Activated T-helper 1 cell treated with anti-CD3 and anti-CD28 coated beads, Interleukin-12 subunit alpha, Interleukin-12 subunit beta, Interleukin-2, Interleukin-4 antibody, amounts not matched to agents 30 ng/mL and 10 ng/mL and 1 ng/mL, durations not matched to agents 14 hours and 24 hours and 36 hours (primary cell): Measurements from ENCODE around the gene ALAS1. TPM values are rescaled to one million over a fixed set of nuclear protein-coding genes. Genes with fewer than 3 reads are reported as not detected.
"Not testable (repeated sequence)": the region's sequence is repeated elsewhere in the genome, so short reads cannot be mapped to it uniquely, and the experiment has no call there.

Experiments used
- DNase-seq: peaks from one replicate; pipeline ENCODE4 v3.0.0; 2021; ENCODE audit warnings: low spot score
- H3K27ac Mint-ChIP-seq: one replicate; pipeline ENCODE4 v1.8.0; 2021; ENCODE audit warnings: mild to moderate bottlenecking, mixed read lengths
- H3K27me3 Mint-ChIP-seq: one replicate; pipeline ENCODE4 v1.8.0; 2022; ENCODE audit warnings: mild to moderate bottlenecking, moderate library complexity, mixed read lengths; ENCODE audit not compliant: insufficient read depth
- H3K36me3 Mint-ChIP-seq: one replicate; pipeline ENCODE4 v1.8.0; 2021; ENCODE audit warnings: low read depth, mixed read lengths
- H3K4me1 Mint-ChIP-seq: one replicate; pipeline ENCODE4 v1.8.0; 2021; ENCODE audit warnings: low read depth, mixed read lengths
- H3K4me3 Mint-ChIP-seq: one replicate; pipeline ENCODE4 v1.8.0; 2021; ENCODE audit warnings: mild to moderate bottlenecking, moderate library complexity, mixed read lengths
- H3K9me3 Mint-ChIP-seq: one replicate; pipeline ENCODE4 v1.8.0; 2021; ENCODE audit warnings: mixed read lengths
- intact Hi-C: fragments of 100-400 bp; cut with micrococcal nuclease; formaldehyde crosslinking; loops from one replicate; pipeline ENCODE4 v1.15.1; 2024
- total RNA-seq: library from RNA; stranded (reverse); gene quantifications from 2 replicates; pipeline ENCODE4 v1.2.3, GENCODE V29; 2022

Gene ALAS1
- total RNA-seq, 1 donor from 2014 or later: 110 TPM

DNA sequence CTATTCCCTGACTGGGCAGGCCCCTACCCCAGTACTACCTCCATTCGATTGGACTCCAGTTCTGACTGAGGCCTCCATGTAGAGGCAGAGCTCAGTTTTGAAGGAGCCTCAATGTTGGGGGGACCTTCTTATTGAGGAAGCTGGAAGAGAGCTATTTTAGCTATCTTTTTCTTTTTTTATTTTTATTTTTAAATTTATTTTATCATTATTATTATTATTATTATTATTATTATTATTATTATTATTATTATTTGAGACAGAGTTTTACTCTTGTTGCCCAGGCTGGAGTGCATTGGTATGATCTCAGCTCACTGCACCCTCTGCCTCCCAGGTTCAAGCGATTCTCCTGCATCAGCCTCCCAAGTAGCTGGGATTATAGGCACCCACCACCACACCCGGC is 27.7 kb upstream of the ALAS1 start:
- H3K4me3 Mint-ChIP-seq, H3K4me1 Mint-ChIP-seq, H3K27ac Mint-ChIP-seq, DNase-seq, H3K36me3 Mint-ChIP-seq, intact Hi-C loops, H3K9me3 Mint-ChIP-seq: not testable (repeated sequence)
- peaks cover 10% of the 10 kb centered on the region for H3K27me3 Mint-ChIP-seq

DNA sequence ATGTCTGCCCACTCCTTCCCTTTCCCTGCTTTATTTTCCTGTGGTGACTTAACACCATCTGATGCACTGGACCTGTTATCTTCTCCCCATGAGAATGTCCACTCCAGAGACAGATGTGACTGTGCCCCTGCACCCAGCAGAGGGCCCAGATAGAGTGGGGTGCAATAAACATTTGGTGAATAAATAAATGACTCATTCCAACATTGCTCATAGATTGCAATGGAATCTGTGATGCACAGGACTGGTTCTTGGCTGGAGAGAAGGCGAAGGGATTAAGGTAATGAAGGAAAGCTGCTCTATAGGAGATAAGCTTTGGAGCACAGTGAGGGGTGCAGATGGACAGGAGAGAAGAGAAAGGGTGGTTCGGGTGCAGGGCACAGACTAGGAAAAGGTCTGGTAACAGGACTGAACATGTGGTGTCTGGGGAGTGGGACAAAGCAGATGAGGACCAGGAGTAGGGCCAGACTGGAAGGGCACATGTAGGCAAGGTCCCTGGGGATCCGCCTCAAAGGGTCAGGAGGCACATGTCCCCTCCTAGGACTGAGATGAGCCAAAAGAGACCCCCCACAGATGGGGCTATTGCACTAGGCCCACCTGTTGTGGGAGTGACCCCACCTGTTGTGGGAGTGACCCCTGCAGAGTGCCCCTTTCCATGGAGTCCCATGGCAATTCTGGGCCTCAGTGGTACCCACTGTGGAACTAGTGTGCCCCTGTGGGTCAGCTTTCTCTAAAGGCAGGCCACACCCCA is 26.3 kb upstream of the ALAS1 start:
- no peak overlapping the region for H3K4me3 Mint-ChIP-seq
- H3K9me3 Mint-ChIP-seq: no peaks in the 10 kb centered on the region
- peaks cover 6% of the 10 kb centered on the region for H3K27me3 Mint-ChIP-seq
- intact Hi-C loops: no loop called here
- H3K4me1 Mint-ChIP-seq: peaks cover 7% of the 10 kb centered on the region
- no peak for DNase-seq
- no peak overlapping the region for H3K27ac Mint-ChIP-seq
- no peaks in the 10 kb centered on the region for H3K36me3 Mint-ChIP-seq

DNA sequence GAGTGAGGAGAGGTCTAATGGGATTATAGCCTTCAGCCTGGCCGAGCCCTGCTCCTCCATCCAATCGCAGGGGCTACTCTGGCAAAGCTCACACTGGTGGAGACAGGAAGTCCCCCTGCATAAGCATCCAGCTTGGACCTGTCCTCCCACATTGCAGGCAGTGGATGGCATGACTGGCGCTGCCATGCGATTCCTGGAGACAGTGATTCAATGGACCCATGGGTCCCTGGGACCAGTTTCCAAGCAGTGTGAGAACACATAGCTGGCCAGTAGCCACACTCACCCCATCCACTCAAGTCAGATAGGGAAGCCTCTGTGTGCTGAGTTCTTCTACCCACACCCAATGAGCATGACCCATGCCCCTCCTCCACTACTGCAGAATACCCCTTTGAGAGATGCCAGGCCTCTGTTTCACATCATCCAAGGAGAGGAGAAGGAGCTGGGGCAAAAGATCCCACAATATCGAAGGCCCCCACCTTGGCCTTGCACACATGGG is 25.6 kb upstream of the ALAS1 start:
- Mint-ChIP-seq H3K9me3 (no peaks in the 10 kb centered on the region), H3K4me3 (no peak overlapping the region), H3K4me1 (peaks cover 7% of the 10 kb centered on the region), H3K27ac (no peak overlapping the region), H3K27me3 (peaks cover 6% of the 10 kb centered on the region), H3K36me3 (no peaks in the 10 kb centered on the region)
- intact Hi-C loops: no loop called here
- no peak for DNase-seq

DNA sequence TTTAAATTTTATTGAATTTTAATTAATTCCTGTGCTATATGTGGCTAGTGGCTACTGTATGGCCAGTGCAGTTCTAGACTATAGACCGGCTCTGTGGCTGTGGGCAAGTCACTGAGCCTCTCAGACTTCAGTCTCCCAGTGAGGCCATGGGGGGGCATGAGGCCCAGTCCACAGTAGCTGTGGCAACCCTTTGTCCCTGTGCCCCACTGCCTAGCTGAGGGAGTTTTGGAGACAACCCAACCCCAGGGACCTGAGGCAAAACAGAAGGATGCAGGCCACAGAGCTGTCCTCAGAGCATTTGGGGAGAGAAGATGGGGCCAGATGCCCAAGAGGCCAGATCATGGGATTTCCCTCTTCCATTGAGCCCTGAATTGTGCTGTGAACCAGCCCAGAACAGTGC is 24.9 kb upstream of the ALAS1 start:
- no peak for DNase-seq
- no peak overlapping the region for H3K27ac Mint-ChIP-seq
- H3K4me1 Mint-ChIP-seq: peaks cover 7% of the 10 kb centered on the region
- H3K27me3 Mint-ChIP-seq: peaks cover 6% of the 10 kb centered on the region
- no peak overlapping the region for H3K4me3 Mint-ChIP-seq
- no peaks in the 10 kb centered on the region for H3K9me3 Mint-ChIP-seq
- no peaks in the 10 kb centered on the region for H3K36me3 Mint-ChIP-seq
- intact Hi-C loops: no loop called here

DNA sequence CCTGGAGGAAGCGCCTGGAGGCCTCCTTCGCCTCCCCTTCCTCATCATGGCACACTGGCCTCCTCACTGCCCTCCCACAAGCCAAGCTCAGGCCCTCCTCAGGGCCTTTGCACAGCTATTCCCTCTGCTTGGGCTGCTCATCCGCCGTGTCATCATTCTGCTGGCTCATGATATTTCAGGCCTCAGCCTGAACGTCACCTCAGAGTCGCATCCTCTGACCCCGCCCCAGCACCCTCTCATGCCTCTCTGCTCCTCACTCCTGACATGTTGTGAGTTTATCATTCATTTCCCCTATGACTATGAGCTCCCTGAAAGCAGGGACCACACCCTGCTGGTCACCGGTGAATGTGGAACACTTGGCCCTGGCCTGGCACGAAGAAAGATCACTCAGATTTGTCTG is 23.1 kb upstream of the ALAS1 start:
- Mint-ChIP-seq H3K4me3 (no peak overlapping the region), H3K27ac (no peak overlapping the region), H3K9me3 (no peaks in the 10 kb centered on the region), H3K27me3 (peaks cover 5% of the 10 kb centered on the region), H3K4me1 (peaks cover 7% of the 10 kb centered on the region), H3K36me3 (no peaks in the 10 kb centered on the region)
- intact Hi-C loops: no loop called here
- no peak for DNase-seq

DNA sequence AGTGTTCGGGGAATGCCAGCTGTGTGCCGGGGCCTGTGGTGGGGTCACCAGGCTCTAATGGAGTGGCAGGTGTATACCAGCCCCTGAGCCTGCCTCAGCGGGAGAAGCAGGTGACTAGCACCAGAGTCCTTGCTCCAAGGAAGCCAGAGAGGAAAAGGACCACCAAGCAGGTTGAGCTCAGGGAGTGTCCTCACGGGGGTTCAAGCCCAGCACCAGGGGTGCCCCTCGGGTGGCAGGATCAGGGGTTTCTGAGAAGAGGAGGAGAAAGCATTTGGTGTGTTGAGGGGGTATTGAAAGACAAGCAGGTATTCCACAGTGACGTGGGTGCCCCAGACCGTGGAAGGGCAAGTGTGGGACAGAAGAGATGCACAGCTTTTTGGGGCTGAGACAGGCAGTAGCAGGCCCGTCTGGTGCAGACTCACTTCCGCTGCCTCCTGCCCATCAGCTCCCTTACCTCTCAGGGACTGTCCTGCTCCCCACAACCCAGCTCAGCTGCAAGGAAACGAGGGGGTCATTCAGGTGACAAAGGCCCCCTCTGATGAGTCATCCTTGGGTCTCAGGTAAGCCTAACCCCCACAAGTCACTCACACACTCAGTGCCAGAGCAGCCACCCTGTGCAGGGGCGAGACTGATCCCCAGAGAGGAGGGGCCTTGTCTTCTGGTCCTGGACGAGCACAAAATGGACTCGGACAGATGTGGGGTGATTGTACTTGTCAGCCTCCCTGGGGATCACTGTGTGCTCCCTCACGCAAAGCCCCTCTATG is 22.4 kb upstream of the ALAS1 start:
- Mint-ChIP-seq H3K4me1 (peaks cover 7% of the 10 kb centered on the region), H3K27me3 (peaks cover 5% of the 10 kb centered on the region), H3K9me3 (no peaks in the 10 kb centered on the region), H3K4me3 (no peak overlapping the region), H3K27ac (no peak overlapping the region), H3K36me3 (no peaks in the 10 kb centered on the region)
- DNase-seq: no peak
- intact Hi-C loops: no loop called here

DNA sequence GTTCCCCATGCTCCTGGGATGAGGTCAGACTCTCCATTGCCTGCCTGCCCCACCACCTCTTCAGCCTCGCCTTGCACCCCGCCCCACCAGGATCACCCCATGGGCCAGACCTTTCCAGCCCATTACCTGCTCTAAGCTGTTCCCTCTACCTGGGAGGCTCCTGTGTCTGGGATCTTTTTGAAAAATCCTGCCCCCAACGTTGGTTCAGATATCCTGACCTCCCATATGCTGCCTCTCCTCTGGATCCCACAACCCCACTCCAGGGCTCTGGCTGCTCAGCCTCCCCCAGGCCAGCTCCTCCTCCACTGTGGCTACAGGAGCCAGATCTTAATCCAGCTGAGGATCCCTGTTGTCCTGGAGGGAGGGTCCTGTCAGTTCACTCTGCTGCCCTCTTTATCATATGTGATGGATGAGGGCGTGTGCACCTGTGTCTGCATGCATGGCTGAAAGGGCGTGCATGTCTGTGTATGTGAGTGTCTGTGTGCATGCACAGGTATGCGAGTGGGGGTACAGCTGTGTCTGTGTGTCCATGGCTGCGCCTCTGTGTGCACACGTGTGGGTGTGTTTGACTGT is 21.7 kb upstream of the ALAS1 start:
- no peaks in the 10 kb centered on the region for H3K9me3 Mint-ChIP-seq
- no peak for DNase-seq
- no peak overlapping the region for H3K4me3 Mint-ChIP-seq
- H3K27ac Mint-ChIP-seq: no peak overlapping the region
- peaks cover 6% of the 10 kb centered on the region for H3K4me1 Mint-ChIP-seq
- H3K36me3 Mint-ChIP-seq: no peaks in the 10 kb centered on the region
- intact Hi-C loops: no loop called here
- peaks cover 5% of the 10 kb centered on the region for H3K27me3 Mint-ChIP-seq

DNA sequence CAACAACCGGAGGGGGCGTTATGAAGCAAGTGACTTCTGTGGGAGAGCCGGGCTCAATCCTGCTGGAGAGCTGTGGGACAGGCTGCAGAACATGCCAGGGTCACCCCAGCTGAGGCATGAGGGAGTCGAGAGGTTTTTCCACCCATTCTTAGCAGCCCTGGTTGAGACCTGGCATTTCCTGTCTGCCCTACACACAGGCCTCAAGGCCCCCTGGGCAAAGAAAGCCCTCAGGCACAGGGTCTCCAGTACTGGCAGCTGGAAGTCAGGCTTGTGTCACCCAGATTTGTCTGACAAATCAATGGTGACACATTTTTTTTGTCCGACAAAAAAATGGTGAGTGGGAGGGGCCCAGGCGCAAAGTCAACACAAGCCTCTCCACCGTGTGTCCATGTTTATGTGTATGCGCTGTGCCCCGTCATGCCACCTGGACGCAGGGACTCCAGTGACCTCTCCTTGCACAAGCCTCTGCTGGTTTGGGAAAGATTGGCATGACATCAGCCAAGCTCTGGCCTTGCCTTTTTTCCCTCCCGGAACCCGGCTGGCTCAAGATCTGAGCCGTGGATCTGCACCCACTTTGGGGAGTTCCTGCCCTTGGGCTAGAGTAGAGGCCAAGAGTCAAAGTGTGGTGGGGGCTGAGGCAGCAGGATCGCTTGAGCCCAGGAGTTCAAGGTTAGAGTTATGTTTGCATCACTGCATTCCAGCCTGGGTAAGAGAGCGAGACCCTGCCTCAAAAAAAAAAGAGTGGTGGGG is 20.8 kb upstream of the ALAS1 start:
- no peaks in the 10 kb centered on the region for H3K4me1 Mint-ChIP-seq
- intact Hi-C loops: no loop called here
- no peak overlapping the region for H3K4me3 Mint-ChIP-seq
- no peak overlapping the region for H3K27ac Mint-ChIP-seq
- DNase-seq: no peak
- no peaks in the 10 kb centered on the region for H3K9me3 Mint-ChIP-seq
- peaks cover 5% of the 10 kb centered on the region for H3K27me3 Mint-ChIP-seq
- no peaks in the 10 kb centered on the region for H3K36me3 Mint-ChIP-seq

DNA sequence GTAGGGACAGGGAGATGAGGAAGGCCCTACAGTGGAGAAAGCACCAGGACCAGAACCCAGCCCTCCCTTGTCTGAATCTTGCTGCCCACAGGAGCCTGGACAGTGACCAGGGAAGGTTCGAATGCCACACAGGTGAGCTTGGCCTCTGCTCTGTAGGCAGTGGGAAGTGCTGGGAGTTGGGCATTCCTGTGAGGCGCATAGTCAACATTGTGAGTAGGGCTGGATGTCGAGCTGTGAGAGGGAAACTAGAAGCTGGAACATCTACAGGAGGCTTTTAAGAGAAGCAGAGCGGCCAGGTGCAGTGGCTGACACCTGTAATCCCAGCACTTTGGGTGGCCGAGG is 20.3 kb upstream of the ALAS1 start:
- Mint-ChIP-seq H3K27ac (no peak overlapping the region), H3K4me3 (no peak overlapping the region), H3K9me3 (no peaks in the 10 kb centered on the region), H3K27me3 (peaks cover 7% of the 10 kb centered on the region), H3K36me3 (no peaks in the 10 kb centered on the region), H3K4me1 (peaks cover 5% of the 10 kb centered on the region)
- no peak for DNase-seq
- intact Hi-C loops: no loop called here

DNA sequence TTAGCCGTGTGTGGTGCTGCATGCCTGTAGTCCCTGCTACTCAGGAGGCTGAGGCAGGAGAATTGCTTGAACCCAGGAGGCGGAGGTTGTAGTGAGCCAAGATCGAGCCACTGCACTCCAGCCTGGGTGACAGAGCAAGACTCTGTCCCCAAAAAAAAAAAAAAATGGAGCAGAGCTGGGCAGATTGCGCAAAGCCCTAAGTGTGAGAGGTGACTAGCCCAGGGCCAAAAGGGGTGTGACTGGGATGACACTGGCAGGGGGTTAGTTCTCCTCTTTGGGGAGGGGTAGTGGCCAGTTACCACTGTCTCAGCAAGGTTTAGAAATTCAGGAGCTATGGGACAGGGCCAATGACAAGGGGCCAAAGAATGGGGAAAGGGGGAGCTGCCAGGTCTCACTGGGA is 19.8 kb upstream of the ALAS1 start:
- H3K4me3 Mint-ChIP-seq, H3K27me3 Mint-ChIP-seq, intact Hi-C loops, H3K4me1 Mint-ChIP-seq, H3K9me3 Mint-ChIP-seq, H3K36me3 Mint-ChIP-seq, DNase-seq, H3K27ac Mint-ChIP-seq: not testable (repeated sequence)

DNA sequence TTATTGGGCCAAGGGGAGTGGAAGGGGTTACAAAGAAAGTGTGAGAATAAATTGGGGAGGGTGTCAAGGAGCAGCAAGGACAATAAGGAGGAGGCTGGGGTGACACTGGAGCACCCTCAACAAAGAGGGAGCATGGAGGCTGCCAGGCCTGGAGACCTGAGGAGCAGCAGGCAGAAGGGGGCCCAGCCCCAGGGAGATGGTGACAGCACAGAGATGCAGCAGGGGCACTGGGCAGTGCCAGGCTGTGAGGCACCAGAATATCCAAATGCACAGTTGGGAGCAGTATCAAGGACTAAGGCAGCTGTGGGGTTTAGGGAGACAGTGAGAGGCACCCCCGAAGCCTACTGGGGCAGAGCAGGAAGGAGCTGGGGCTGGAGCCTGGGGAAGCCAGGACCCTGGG is 19.4 kb upstream of the ALAS1 start:
- no peak for DNase-seq
- H3K9me3 Mint-ChIP-seq: no peaks in the 10 kb centered on the region
- intact Hi-C loops: no loop called here
- H3K4me3 Mint-ChIP-seq: no peak overlapping the region
- peaks cover 5% of the 10 kb centered on the region for H3K4me1 Mint-ChIP-seq
- no peaks in the 10 kb centered on the region for H3K36me3 Mint-ChIP-seq
- no peak overlapping the region for H3K27ac Mint-ChIP-seq
- H3K27me3 Mint-ChIP-seq: peaks cover 7% of the 10 kb centered on the region

DNA sequence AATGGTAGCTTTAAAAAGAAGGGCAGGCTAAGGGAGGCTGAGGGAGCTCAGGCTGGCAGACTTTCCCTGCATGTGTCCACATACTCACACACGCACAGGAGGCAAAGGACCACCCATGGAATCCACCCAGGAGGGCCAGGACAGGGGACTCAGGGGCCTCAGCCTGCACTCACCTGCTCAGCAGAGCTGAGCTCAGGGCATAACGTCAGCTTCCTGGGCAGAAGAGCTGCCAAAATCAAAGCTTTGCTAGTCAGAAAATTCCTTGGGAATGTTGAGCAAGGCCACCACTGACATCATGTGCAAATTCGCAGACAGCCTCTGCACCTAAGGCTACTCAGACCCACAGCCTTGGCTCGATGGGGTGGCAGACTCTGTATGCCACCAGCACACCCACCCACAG is 16.4 kb upstream of the ALAS1 start:
- Mint-ChIP-seq H3K27me3 (peaks cover 6% of the 10 kb centered on the region), H3K36me3 (no peaks in the 10 kb centered on the region), H3K4me1 (peaks cover 5% of the 10 kb centered on the region), H3K4me3 (no peak overlapping the region), H3K27ac (no peak overlapping the region), H3K9me3 (no peaks in the 10 kb centered on the region)
- intact Hi-C loops: no loop called here
- no peak for DNase-seq

DNA sequence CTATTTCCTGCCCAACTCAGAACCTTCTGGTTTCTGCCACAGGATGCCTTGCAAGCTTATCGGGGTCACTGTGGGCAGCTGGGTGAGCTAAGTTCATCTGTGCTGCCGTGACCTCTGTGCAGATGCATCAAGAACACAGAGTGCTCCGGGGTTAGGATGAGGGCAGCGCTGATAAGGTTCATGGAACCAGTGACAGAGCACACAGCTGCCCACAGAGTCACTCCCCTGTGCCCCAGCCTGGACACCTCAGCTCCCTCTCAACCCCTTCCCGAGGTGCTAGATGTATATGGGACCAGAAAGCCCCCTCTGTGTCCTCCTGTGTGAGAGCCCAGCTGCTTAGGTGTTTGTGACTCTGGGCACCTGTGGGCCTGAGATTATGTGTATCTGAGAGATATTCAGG is 15.8 kb upstream of the ALAS1 start:
- H3K27ac Mint-ChIP-seq: no peak overlapping the region
- no peak for DNase-seq
- H3K4me3 Mint-ChIP-seq: no peak overlapping the region
- no peaks in the 10 kb centered on the region for H3K36me3 Mint-ChIP-seq
- intact Hi-C loops: no loop called here
- peaks cover 5% of the 10 kb centered on the region for H3K4me1 Mint-ChIP-seq
- no peaks in the 10 kb centered on the region for H3K9me3 Mint-ChIP-seq
- H3K27me3 Mint-ChIP-seq: peaks cover 6% of the 10 kb centered on the region
